Keratinocyte (primary cell): ENCODE results near the gene ALG12. TPM values are rescaled to one million over a fixed set of nuclear protein-coding genes. Genes with fewer than 3 reads are reported as not detected.

Experiments used
- DNase-seq: peaks from one replicate; pipeline ENCODE4 v3.0.0-alpha.2; 2011; ENCODE audit warnings: low read depth, missing footprints, low spot score
- FAIRE-seq: peaks from 2 replicates; lab custom pipeline; 2011; peaks lifted over from hg19 to GRCh38; lab: Jason Lieb, UNC
- H2AFZ ChIP-seq: 2 replicates; pipeline ENCODE4 v1.6.0; 2012; ENCODE audit warnings: low read length, control low read depth, inconsistent platforms; ENCODE audit not compliant: control insufficient read depth
- H3K27ac ChIP-seq: 2 replicates; pipeline ENCODE4 v1.5.1; 2011; ENCODE audit warnings: low read length; ENCODE audit not compliant: control insufficient read depth, insufficient read depth
- H3K27me3 ChIP-seq: 3 replicates; pipeline ENCODE4 v1.6.0; 2011; ENCODE audit warnings: low read length; ENCODE audit not compliant: control insufficient read depth, insufficient read depth; ENCODE audit errors: extremely low read depth
- H3K36me3 ChIP-seq, 2 experiments: 2 replicates in 1 of 2; 3 replicates in 1 of 2; pipeline ENCODE4 v1.5.1; 2011; ENCODE audit warnings: low read length in 2 of 2, mild to moderate bottlenecking in 1 of 2; ENCODE audit not compliant: control insufficient read depth in 2 of 2, insufficient read depth in 2 of 2; ENCODE audit errors: extremely low read depth in 1 of 2
- H3K4me1 ChIP-seq: 3 replicates; pipeline ENCODE4 v1.5.1; 2011; ENCODE audit warnings: low read length; ENCODE audit not compliant: control insufficient read depth, insufficient read depth; ENCODE audit errors: extremely low read depth
- H3K4me2 ChIP-seq: 3 replicates; pipeline ENCODE4 v1.6.0; 2011; ENCODE audit warnings: low read depth, low read length; ENCODE audit not compliant: control insufficient read depth, insufficient read depth; ENCODE audit errors: extremely low read depth
- H3K4me3 ChIP-seq, 3 experiments: fragments of 200-600 bp in 1 of 3; sonication (generic) in 1 of 3; 2 replicates in 2 of 3; 3 replicates in 1 of 3; pipeline ENCODE4 v1.5.1; 2011 to 2016; ENCODE audit warnings: low read length in 3 of 3, mild to moderate bottlenecking in 3 of 3, control low read depth in 2 of 3, inconsistent platforms in 1 of 3, low read depth in 1 of 3, mixed read lengths in 1 of 3, mixed run types in 1 of 3, moderate library complexity in 1 of 3; ENCODE audit not compliant: control insufficient read depth in 2 of 3, insufficient read depth in 2 of 3; ENCODE audit errors: extremely low read depth in 1 of 3
- H3K79me2 ChIP-seq: 2 replicates; pipeline ENCODE4 v1.6.0; 2012; ENCODE audit warnings: low read length; ENCODE audit not compliant: control insufficient read depth, insufficient read depth
- H3K9ac ChIP-seq: 3 replicates; pipeline ENCODE4 v1.6.0; 2011; ENCODE audit warnings: low read length; ENCODE audit not compliant: control insufficient read depth, insufficient read depth; ENCODE audit errors: extremely low read depth
- H3K9me1 ChIP-seq: 3 replicates; pipeline ENCODE4 v1.6.0; 2011; ENCODE audit warnings: low read length; ENCODE audit not compliant: control insufficient read depth, insufficient read depth; ENCODE audit errors: extremely low read depth
- H3K9me3 ChIP-seq: 2 replicates; pipeline ENCODE4 v1.5.1; 2012; ENCODE audit warnings: low read depth, low read length; ENCODE audit not compliant: control insufficient read depth
- H4K20me1 ChIP-seq: 3 replicates; pipeline ENCODE4 v1.6.0; 2011; ENCODE audit warnings: low read length; ENCODE audit not compliant: control insufficient read depth, insufficient read depth; ENCODE audit errors: extremely low read depth
- CTCF ChIP-seq, 3 experiments: IDR thresholded peaks in 1 of 3; conservative IDR thresholded peaks in 1 of 3; optimal IDR thresholded peaks in 1 of 3; 2 replicates in 2 of 3; 3 replicates in 1 of 3; pipeline versions ENCODE3 to v1.5.1; 2011; ENCODE audit warnings: low read length in 3 of 3, mild to moderate bottlenecking in 3 of 3, moderate library complexity in 2 of 3, control low read depth in 1 of 3, inconsistent platforms in 1 of 3; ENCODE audit not compliant: insufficient read depth in 2 of 3; ENCODE audit errors: extremely low read depth in 1 of 3
- EZH2 ChIP-seq: IDR thresholded peaks from one replicate; pipeline ENCODE4 v1.6.1; 2012; ENCODE audit warnings: inconsistent platforms, mild to moderate bottlenecking, low read length, moderate library complexity
- dilution Hi-C: fragments of 300-500 bp; cut with MboI; formaldehyde crosslinking; loops from one replicate; pipeline ENCODE4 v1.7.0; 2020; ENCODE audit warnings: low sequenced_read_pairs; ENCODE audit not compliant: extremely low pct_ligation_motif_present
- polyA plus RNA-seq, 5 experiments: library from polyadenylated mRNA; depleted of rRNA in 3 of 5; stranded (reverse) in 3 of 5; stranded (forward) in 1 of 5; unstranded in 1 of 5; fragments of >200 nt; gene quantifications; 1 replicate in 1 of 5; 2 replicates in 3 of 5; 3 replicates in 1 of 5; pipeline versions ENCODE4 v1.2.1 to v1.2.3, GENCODE V29; 2011 to 2012; ENCODE audit warnings: missing spikeins in 2 of 5, low read depth in 1 of 5, low replicate concordance in 1 of 5

ALG12 gene
- polyA plus RNA-seq, 1 donor (not counting 4 experiments of a cell fraction or from before 2014, with no cell fraction given) = 6.3 TPM

DNA sequence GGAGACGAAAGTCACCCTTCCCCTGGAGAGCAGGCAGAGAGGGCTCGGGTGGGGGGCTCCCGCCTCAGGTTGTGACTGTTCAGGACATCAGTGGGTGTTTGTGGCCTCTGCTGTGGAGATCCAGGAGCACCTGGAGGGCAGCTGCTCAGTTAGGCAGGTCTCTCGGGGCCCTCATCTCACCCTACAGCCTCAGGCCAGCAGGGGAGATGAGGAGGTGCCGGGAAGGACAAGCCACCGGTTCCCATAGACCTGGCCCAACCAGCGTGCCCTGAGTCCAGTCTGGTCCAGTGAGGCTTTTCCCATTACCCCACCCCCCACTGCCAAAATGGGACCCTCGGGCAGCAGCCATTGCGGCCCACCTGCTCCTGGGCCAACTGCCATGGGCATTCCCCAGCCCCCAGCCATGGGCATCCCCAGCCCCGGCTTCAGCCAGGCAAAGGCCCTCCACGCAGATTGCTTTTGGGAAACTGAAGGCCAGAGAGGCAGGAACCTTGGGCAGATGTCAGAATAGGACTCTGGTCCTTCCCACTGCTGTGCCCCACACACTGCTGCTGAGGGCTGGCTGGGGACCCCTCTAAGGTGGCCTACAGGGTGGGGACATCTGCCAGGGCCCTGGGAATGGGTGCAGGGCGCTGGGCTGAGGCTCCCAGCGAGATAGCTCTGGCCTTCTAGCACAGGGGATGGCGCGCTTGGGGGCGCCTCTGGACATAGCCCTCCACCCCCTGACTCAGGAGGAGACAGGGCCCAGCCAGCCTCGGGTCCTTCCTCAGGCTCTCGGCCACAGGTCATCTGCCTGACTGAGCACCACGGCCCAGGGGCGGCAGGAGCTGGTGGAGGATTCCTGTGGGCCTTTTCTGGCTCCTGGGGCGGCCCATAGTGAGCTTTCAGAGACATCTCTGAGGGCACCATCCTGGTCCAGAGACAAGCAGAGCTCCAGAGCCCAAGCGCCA, 47.1 kb upstream of the ALG12 start:
- no peak overlapping the region for H2AFZ ChIP-seq
- H3K36me3 ChIP-seq = peaks cover 10 to 16% of the 10 kb centered on the region in 2 experiments
- H3K27me3 ChIP-seq = no peaks in the 10 kb centered on the region
- TF ChIP-seq EZH2 = no peak
- TF ChIP-seq CTCF (optimal IDR thresholded peaks at IDR 0.05 in 1 of 3, IDR thresholded peaks at IDR 0.05 in 1 of 3, conservative IDR thresholded peaks at IDR 0.05 in 1 of 3; ENCODE audit: extremely low read depth in 1 of 3, insufficient read depth in 2 of 3, low read length in 3 of 3) = no peak
- no peaks in the 10 kb centered on the region for H3K9me1 ChIP-seq
- H3K27ac ChIP-seq = no peak overlapping the region
- FAIRE-seq = no peak
- peaks cover 13% of the 10 kb centered on the region for H3K4me1 ChIP-seq
- H3K79me2 ChIP-seq = peaks cover 23% of the 10 kb centered on the region
- H3K4me3 ChIP-seq = no peak overlapping the region
- H3K9ac ChIP-seq = no peak overlapping the region
- dilution Hi-C loops = no loop called here
- no peak for DNase-seq
- no peaks in the 10 kb centered on the region for H3K9me3 ChIP-seq
- H4K20me1 ChIP-seq = peaks cover 6% of the 10 kb centered on the region
- no peak overlapping the region for H3K4me2 ChIP-seq

- no peak overlapping the region for H3K4me2 ChIP-seq
- no peak overlapping the region for H3K27ac ChIP-seq
- TF ChIP-seq EZH2 (no peak), CTCF (optimal IDR thresholded peaks at IDR 0.05 in 1 of 3, IDR thresholded peaks at IDR 0.05 in 1 of 3, conservative IDR thresholded peaks at IDR 0.05 in 1 of 3; ENCODE audit: extremely low read depth in 1 of 3, insufficient read depth in 2 of 3, low read length in 3 of 3) (no peak)
- no peak overlapping the region for H3K4me3 ChIP-seq
- no peak for DNase-seq
- no peaks in the 10 kb centered on the region for H3K9me3 ChIP-seq
- FAIRE-seq = no peak
- H3K36me3 ChIP-seq = peaks cover 10 to 16% of the 10 kb centered on the region in 2 experiments
- no peak overlapping the region for H2AFZ ChIP-seq
- dilution Hi-C loops = no loop called here
- H3K27me3 ChIP-seq = no peaks in the 10 kb centered on the region
- no peak overlapping the region for H3K9ac ChIP-seq
- peaks cover 16% of the 10 kb centered on the region for H3K4me1 ChIP-seq
- peaks cover 23% of the 10 kb centered on the region for H3K79me2 ChIP-seq
- no peaks in the 10 kb centered on the region for H3K9me1 ChIP-seq
- H4K20me1 ChIP-seq = peaks cover 6% of the 10 kb centered on the region
Observed at GRCh38 chr22:49964136-49965090, 46.2 kb upstream of the ALG12 start.
